ENCODE data around the gene CNTN4.

GRCh38 chr3:2850701-2851100 lies 752.0 kb downstream of the CNTN4 start:
- TF ChIP-seq CTCF (IDR thresholded peaks at IDR 0.05; ENCODE audit: borderline replicate concordance, extremely low read depth, low read length, poor library complexity, severe bottlenecking) (no peak), EZH2 (IDR thresholded peaks at IDR 0.05; ENCODE audit: borderline replicate concordance, low read depth, low read length, severe bottlenecking) (no peak)

Measured in DND-41 (cell line).